NCI-H526 (cell line): Measurements from ENCODE around the gene CCDC93.
"Not testable (repeated sequence)": the region's sequence is repeated elsewhere in the genome, so short reads cannot be mapped to it uniquely, and the experiment has no call there.

Experiments used
- DNase-seq, 2 experiments: peaks; one replicate each; lab custom pipeline; 2025; lab: John Stamatoyannopoulos, UW

The CCDC93 gene

GRCh38 chr2:118045286-118045685 lies 31.4 kb upstream of the CCDC93 start:
- no peak for DNase-seq

- DNase-seq: no peak
These were observed 31.0 kb upstream of the CCDC93 start for GRCh38 chr2:118044854-118045253.

GRCh38 chr2:118044103-118044716 lies 30.3 kb upstream of the CCDC93 start:
- no peak for DNase-seq

- no peak for DNase-seq
These were observed 27.0 kb upstream of the CCDC93 start for GRCh38 chr2:118040891-118041290.

- DNase-seq: peak in 1 of 2 experiments; percentile 63
These were observed 18.5 kb upstream of the CCDC93 start for GRCh38 chr2:118032169-118033013.

GRCh38 chr2:118031566-118031965 lies 17.7 kb upstream of the CCDC93 start:
- DNase-seq: no peak

GRCh38 chr2:118029025-118029424 lies 15.2 kb upstream of the CCDC93 start:
- no peak for DNase-seq

GRCh38 chr2:118021356-118021755 lies 7.5 kb upstream of the CCDC93 start:
- DNase-seq: no peak

- no peak for DNase-seq
These were observed 6.0 kb upstream of the CCDC93 start for GRCh38 chr2:118019821-118020220.

GRCh38 chr2:118016911-118017310 lies 3.0 kb upstream of the CCDC93 start:
- no peak for DNase-seq

- DNase-seq: not testable (repeated sequence)
These were observed 1.9 kb upstream of the CCDC93 start for GRCh38 chr2:118015761-118016160.

- DNase-seq: peak in 1 of 2 experiments; percentile 40
These were observed 588 bp upstream of the CCDC93 start for GRCh38 chr2:118014492-118014824.

GRCh38 chr2:118013221-118013723 lies 598 bp downstream of the CCDC93 start:
- DNase-seq: peak in 1 of 2 experiments; percentile 62

GRCh38 chr2:118012778-118013177 lies 1.1 kb downstream of the CCDC93 start:
- no peak for DNase-seq

- DNase-seq: no peak
These were observed 3.4 kb downstream of the CCDC93 start for GRCh38 chr2:118010473-118010872.

- no peak for DNase-seq
These were observed 7.0 kb downstream of the CCDC93 start for GRCh38 chr2:118006861-118007260.

GRCh38 chr2:118006326-118006725 lies 7.5 kb downstream of the CCDC93 start:
- DNase-seq: no peak

- peak; percentile 63 to 81 for DNase-seq
These were observed 10.5 kb downstream of the CCDC93 start for GRCh38 chr2:118003396-118003824.

- no peak for DNase-seq
These were observed 13.8 kb downstream of the CCDC93 start for GRCh38 chr2:118000041-118000440.

GRCh38 chr2:117997872-117998454 lies 15.9 kb downstream of the CCDC93 start:
- no peak for DNase-seq

- DNase-seq: no peak
These were observed 17.3 kb downstream of the CCDC93 start for GRCh38 chr2:117996525-117996924.

GRCh38 chr2:117994729-117995128 lies 19.1 kb downstream of the CCDC93 start:
- no peak for DNase-seq

- no peak for DNase-seq
These were observed 23.9 kb downstream of the CCDC93 start for GRCh38 chr2:117989854-117990438.
